ENCODE measurements around the gene DNAH10. TPM values are rescaled to one million over a fixed set of nuclear protein-coding genes. Genes with fewer than 3 reads are reported as not detected.

Gene DNAH10
- total and polyA plus RNA-seq, 7 experiments from 2014 or later = 0.05 to 0.50 (median 0.10) TPM

GRCh38 chr12:123900871-123901376, 138.8 kb downstream of the DNAH10 start:
- Mint-ChIP-seq H3K4me3 (peak overlapping the region in 8 of 10 donors; percentile 11 to 72 (median 52)), H3K4me1 (peaks cover 7 to 17% (median 11%) of the 10 kb centered on the region in 7 donors), H3K27ac (no peak overlapping the region), H3K9me3 (peaks cover 0 to 1% (median 0%) of the 10 kb centered on the region in 11 donors), H3K27me3 (peaks cover 0 to 18% (median 3%) of the 10 kb centered on the region in 5 donors), H3K36me3 (no peaks in the 10 kb centered on the region)
- no peak overlapping the region for H3K27ac ChIP-seq (ENCODE audit: low read depth, low read length)
- ChIA-PET CTCF (interaction anchor here (1.8 kb wide), 1 partner anchor 83 kb away, joined by 5 read pairs; no protein-coding TSS in a partner anchor), POLR2A (interaction anchor here (0.9 kb wide), 1 partner anchor 29 kb away, joined by 3 read pairs; no protein-coding TSS in a partner anchor)
- peak in 1 of 9 donors; percentile 19 for DNase-seq
- no peak overlapping the region for H3K4me3 ChIP-seq (ENCODE audit: low read length)
- H3K36me3 ChIP-seq (ENCODE audit: control insufficient read depth in 2 of 3, insufficient read depth in 3 of 3, low read length in 3 of 3) = no peaks in the 10 kb centered on the region
- no peaks in the 10 kb centered on the region for H3K9me3 ChIP-seq (ENCODE audit: control insufficient read depth in 2 of 3, low read length in 3 of 3)
- intact Hi-C loops (cut with micrococcal nuclease) = no loop called here
- no peak for ATAC-seq
- no peaks in the 10 kb centered on the region for H3K4me1 ChIP-seq (ENCODE audit: control insufficient read depth in 2 of 2, insufficient read depth in 2 of 2, low read length in 2 of 2)
- no peaks in the 10 kb centered on the region for H3K27me3 ChIP-seq (ENCODE audit: control insufficient read depth in 2 of 2, insufficient read depth in 2 of 2, low read length in 2 of 2)

- no peak overlapping the region for H3K4me3 Mint-ChIP-seq
- no peak overlapping the region for H3K27ac ChIP-seq (ENCODE audit: low read depth, low read length)
- no peak for ATAC-seq
- no peak overlapping the region for H3K4me3 ChIP-seq (ENCODE audit: low read length)
- intact Hi-C loops (cut with micrococcal nuclease) = no loop called here
- H3K9me3 ChIP-seq (ENCODE audit: control insufficient read depth in 2 of 3, low read length in 3 of 3) = no peaks in the 10 kb centered on the region
- no peaks in the 10 kb centered on the region for H3K4me1 ChIP-seq (ENCODE audit: control insufficient read depth in 2 of 2, insufficient read depth in 2 of 2, low read length in 2 of 2)
- no peaks in the 10 kb centered on the region for H3K36me3 Mint-ChIP-seq
- no peaks in the 10 kb centered on the region for H3K27me3 ChIP-seq (ENCODE audit: control insufficient read depth in 2 of 2, insufficient read depth in 2 of 2, low read length in 2 of 2)
- DNase-seq = no peak
- POLR2A ChIA-PET = no interaction called here
- H3K36me3 ChIP-seq (ENCODE audit: control insufficient read depth in 2 of 3, insufficient read depth in 3 of 3, low read length in 3 of 3) = no peaks in the 10 kb centered on the region
- peaks cover 0 to 18% (median 3%) of the 10 kb centered on the region in 5 donors for H3K27me3 Mint-ChIP-seq
- H3K27ac Mint-ChIP-seq = no peak overlapping the region
- CTCF ChIA-PET = interaction anchor here (1.3 to 4.8 kb wide), 2 partner anchors 31 to 82 kb away, joined by 3 to 76 read pairs; no protein-coding TSS in a partner anchor
- peaks cover 7 to 17% (median 11%) of the 10 kb centered on the region in 7 donors for H3K4me1 Mint-ChIP-seq
- H3K9me3 Mint-ChIP-seq = peaks cover 0 to 3% (median 0%) of the 10 kb centered on the region in 11 donors
These were observed 140.7 kb downstream of the DNAH10 start for GRCh38 chr12:123902821-123903220.

GRCh38 chr12:123903301-123904065, 141.4 kb downstream of the DNAH10 start:
- Mint-ChIP-seq H3K27ac (no peak overlapping the region), H3K4me1 (peaks cover 7 to 17% (median 11%) of the 10 kb centered on the region in 7 donors), H3K9me3 (peaks cover 0 to 4% (median 0%) of the 10 kb centered on the region in 11 donors), H3K4me3 (no peak overlapping the region), H3K27me3 (peaks cover 0 to 18% (median 3%) of the 10 kb centered on the region in 5 donors), H3K36me3 (no peaks in the 10 kb centered on the region)
- no peaks in the 10 kb centered on the region for H3K36me3 ChIP-seq (ENCODE audit: control insufficient read depth in 2 of 3, insufficient read depth in 3 of 3, low read length in 3 of 3)
- ChIA-PET CTCF (interaction anchor here (0.8 to 4.8 kb wide), 5 partner anchors 9 to 81 kb away, joined by 3 to 76 read pairs (median 3); no protein-coding TSS in a partner anchor), POLR2A (no interaction called here)
- no peaks in the 10 kb centered on the region for H3K27me3 ChIP-seq (ENCODE audit: control insufficient read depth in 2 of 2, insufficient read depth in 2 of 2, low read length in 2 of 2)
- no peaks in the 10 kb centered on the region for H3K9me3 ChIP-seq (ENCODE audit: control insufficient read depth in 2 of 3, low read length in 3 of 3)
- H3K27ac ChIP-seq (ENCODE audit: low read depth, low read length) = no peak overlapping the region
- intact Hi-C loops (cut with micrococcal nuclease) = no loop called here
- no peaks in the 10 kb centered on the region for H3K4me1 ChIP-seq (ENCODE audit: control insufficient read depth in 2 of 2, insufficient read depth in 2 of 2, low read length in 2 of 2)
- H3K4me3 ChIP-seq (ENCODE audit: low read length) = no peak overlapping the region
- ATAC-seq = no peak
- no peak for DNase-seq

- H3K27ac Mint-ChIP-seq = peak overlapping the region in 1 of 9 donors; percentile 42
- intact Hi-C loops (cut with micrococcal nuclease) = loop anchor here (1.0 to 5.0 kb wide), 6 partner anchors 26 to 867 kb away; partner anchors contain the start of gene CCDC92 (in 1 of the 2)
- CTCF ChIA-PET = interaction anchor here (0.6 to 4.8 kb wide), 14 partner anchors 8 to 1525 kb away, joined by 3 to 76 read pairs (median 4); no protein-coding TSS in a partner anchor
- DNase-seq (peak; percentile 38 to 78 (median 66)), ATAC-seq (peak; percentile 76)
- Histone ChIP-seq H3K36me3 (ENCODE audit: control insufficient read depth in 2 of 3, insufficient read depth in 3 of 3, low read length in 3 of 3) (no peaks in the 10 kb centered on the region), H3K4me3 (ENCODE audit: low read length) (no peak overlapping the region), H3K4me1 (ENCODE audit: control insufficient read depth in 2 of 2, insufficient read depth in 2 of 2, low read length in 2 of 2) (no peaks in the 10 kb centered on the region), H3K9me3 (ENCODE audit: control insufficient read depth in 2 of 3, low read length in 3 of 3) (no peaks in the 10 kb centered on the region), H3K27me3 (ENCODE audit: control insufficient read depth in 2 of 2, insufficient read depth in 2 of 2, low read length in 2 of 2) (no peaks in the 10 kb centered on the region), H3K27ac (ENCODE audit: low read depth, low read length) (no peak overlapping the region)
- H3K9me3 Mint-ChIP-seq = peaks cover 0 to 6% (median 0%) of the 10 kb centered on the region in 11 donors
- no peak overlapping the region for H3K4me3 Mint-ChIP-seq
- peaks cover 0 to 17% (median 3%) of the 10 kb centered on the region in 5 donors for H3K27me3 Mint-ChIP-seq
- peaks cover 7 to 17% (median 15%) of the 10 kb centered on the region in 7 donors for H3K4me1 Mint-ChIP-seq
- POLR2A ChIA-PET = interaction anchor here (0.6 kb wide), 1 partner anchor 20 kb away, joined by 3 read pairs; no protein-coding TSS in a partner anchor
- H3K36me3 Mint-ChIP-seq = no peaks in the 10 kb centered on the region
These were observed 143.3 kb downstream of the DNAH10 start for GRCh38 chr12:123905319-123905925.

GRCh38 chr12:123906711-123907420, 144.8 kb downstream of the DNAH10 start:
- H3K36me3 ChIP-seq (ENCODE audit: control insufficient read depth in 2 of 3, insufficient read depth in 3 of 3, low read length in 3 of 3) = no peaks in the 10 kb centered on the region
- H3K27ac ChIP-seq (ENCODE audit: low read depth, low read length) = no peak overlapping the region
- H3K9me3 ChIP-seq (ENCODE audit: control insufficient read depth in 2 of 3, low read length in 3 of 3) = no peaks in the 10 kb centered on the region
- ChIA-PET POLR2A (no interaction called here), CTCF (interaction anchor here (4.8 kb wide), 1 partner anchor 78 kb away, joined by 76 read pairs; no protein-coding TSS in a partner anchor)
- Mint-ChIP-seq H3K9me3 (peaks cover 0 to 6% (median 0%) of the 10 kb centered on the region in 11 donors), H3K4me1 (peaks cover 7 to 17% (median 11%) of the 10 kb centered on the region in 7 donors), H3K4me3 (no peak overlapping the region), H3K36me3 (no peaks in the 10 kb centered on the region), H3K27me3 (peaks cover 0 to 8% (median 3%) of the 10 kb centered on the region in 5 donors), H3K27ac (peak overlapping the region in 1 of 9 donors; percentile 33)
- ATAC-seq (no peak), DNase-seq (no peak)
- H3K4me3 ChIP-seq (ENCODE audit: low read length) = no peak overlapping the region
- H3K4me1 ChIP-seq (ENCODE audit: control insufficient read depth in 2 of 2, insufficient read depth in 2 of 2, low read length in 2 of 2) = no peaks in the 10 kb centered on the region
- no peaks in the 10 kb centered on the region for H3K27me3 ChIP-seq (ENCODE audit: control insufficient read depth in 2 of 2, insufficient read depth in 2 of 2, low read length in 2 of 2)
- intact Hi-C loops (cut with micrococcal nuclease) = loop anchor here in 1 of 2 donors (5.0 kb wide), 1 partner anchor 865 kb away; no protein-coding TSS in a partner anchor

All from naive thymus-derived CD4-positive, alpha-beta T cell (primary cell).